Mesothelial cell of epicardium (in vitro differentiated cells): ENCODE measurements around the gene BIRC3. TPM values are rescaled to one million over a fixed set of nuclear protein-coding genes. Genes with fewer than 3 reads are reported as not detected.

ENCODE experiments used
- DNase-seq, 2 experiments: peaks; one replicate each; pipeline ENCODE4 v3.0.0; 2021; ENCODE audit warnings: low spot score in 2 of 2; ENCODE audit not compliant: unreplicated experiment in 2 of 2
- H3K27ac Mint-ChIP-seq: 2 replicates; pipeline ENCODE4 v1.8.0; 2021; ENCODE audit warnings: mixed read lengths
- H3K27me3 Mint-ChIP-seq: 2 replicates; pipeline ENCODE4 v1.8.0; 2021; ENCODE audit warnings: low read depth, mixed read lengths
- H3K36me3 Mint-ChIP-seq: 2 replicates; pipeline ENCODE4 v1.8.0; 2021; ENCODE audit warnings: mixed read lengths
- H3K4me1 Mint-ChIP-seq: 2 replicates; pipeline ENCODE4 v1.8.0; 2021; ENCODE audit warnings: mixed read lengths
- H3K4me3 Mint-ChIP-seq: 2 replicates; pipeline ENCODE4 v1.8.0; 2021; ENCODE audit warnings: mild to moderate bottlenecking, moderate library complexity, mixed read lengths
- H3K9me3 Mint-ChIP-seq: 2 replicates; pipeline ENCODE4 v1.8.0; 2021; ENCODE audit warnings: mixed read lengths
- total RNA-seq: library from RNA; stranded (reverse); gene quantifications from 3 replicates; pipeline ENCODE4 v1.2.1, GENCODE V29; 2021
- TF ChIP-seq, protein P1 (sequence below): fragments of 200-600 bp; sonication (generic); IDR thresholded peaks from one replicate; pipeline ENCODE4 v1.5.0; 2021; ENCODE audit warnings: antibody characterized with exemption; ENCODE audit not compliant: unreplicated experiment

Gene BIRC3
- total RNA-seq, 1 donor from 2014 or later: 1.4 TPM

GRCh38 chr11:102280245-102280833 lies 36.9 kb upstream of the BIRC3 start:
- TF ChIP-seq, protein P1, sequence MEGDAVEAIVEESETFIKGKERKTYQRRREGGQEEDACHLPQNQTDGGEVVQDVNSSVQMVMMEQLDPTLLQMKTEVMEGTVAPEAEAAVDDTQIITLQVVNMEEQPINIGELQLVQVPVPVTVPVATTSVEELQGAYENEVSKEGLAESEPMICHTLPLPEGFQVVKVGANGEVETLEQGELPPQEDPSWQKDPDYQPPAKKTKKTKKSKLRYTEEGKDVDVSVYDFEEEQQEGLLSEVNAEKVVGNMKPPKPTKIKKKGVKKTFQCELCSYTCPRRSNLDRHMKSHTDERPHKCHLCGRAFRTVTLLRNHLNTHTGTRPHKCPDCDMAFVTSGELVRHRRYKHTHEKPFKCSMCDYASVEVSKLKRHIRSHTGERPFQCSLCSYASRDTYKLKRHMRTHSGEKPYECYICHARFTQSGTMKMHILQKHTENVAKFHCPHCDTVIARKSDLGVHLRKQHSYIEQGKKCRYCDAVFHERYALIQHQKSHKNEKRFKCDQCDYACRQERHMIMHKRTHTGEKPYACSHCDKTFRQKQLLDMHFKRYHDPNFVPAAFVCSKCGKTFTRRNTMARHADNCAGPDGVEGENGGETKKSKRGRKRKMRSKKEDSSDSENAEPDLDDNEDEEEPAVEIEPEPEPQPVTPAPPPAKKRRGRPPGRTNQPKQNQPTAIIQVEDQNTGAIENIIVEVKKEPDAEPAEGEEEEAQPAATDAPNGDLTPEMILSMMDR: no peak
- no peak overlapping the region for H3K4me3 Mint-ChIP-seq
- H3K36me3 Mint-ChIP-seq: no peaks in the 10 kb centered on the region
- H3K9me3 Mint-ChIP-seq: no peaks in the 10 kb centered on the region
- no peaks in the 10 kb centered on the region for H3K27me3 Mint-ChIP-seq
- H3K4me1 Mint-ChIP-seq: peaks cover 40% of the 10 kb centered on the region
- no peak for DNase-seq
- H3K27ac Mint-ChIP-seq: peak overlapping the region; percentile 85

DNA sequence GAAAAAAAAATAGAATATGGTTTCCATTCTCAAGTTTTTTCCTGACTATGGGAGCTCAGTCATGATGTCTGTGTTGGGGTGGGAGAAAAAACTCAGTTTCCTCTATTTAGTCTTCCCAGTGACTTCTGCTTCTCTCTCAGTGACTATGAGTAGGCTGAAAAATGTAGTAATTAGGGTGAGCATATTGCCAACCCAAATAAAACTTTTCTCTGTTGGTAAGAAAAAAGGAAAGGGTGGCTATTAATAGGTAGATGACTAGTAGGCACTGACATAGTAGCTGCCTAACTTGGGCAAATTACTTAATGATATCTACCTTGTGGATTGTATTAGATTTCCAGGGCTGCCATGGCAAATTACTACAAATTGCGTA lies 34.2 kb upstream of the BIRC3 start:
- Mint-ChIP-seq H3K4me3 (no peak overlapping the region), H3K36me3 (no peaks in the 10 kb centered on the region), H3K4me1 (peaks cover 33% of the 10 kb centered on the region), H3K27ac (no peak overlapping the region), H3K9me3 (no peaks in the 10 kb centered on the region), H3K27me3 (no peaks in the 10 kb centered on the region)
- TF ChIP-seq, protein P1: no peak
- DNase-seq: no peak

GRCh38 chr11:102284008-102284407 lies 33.3 kb upstream of the BIRC3 start:
- no peak for DNase-seq
- Mint-ChIP-seq H3K36me3 (no peaks in the 10 kb centered on the region), H3K27ac (no peak overlapping the region), H3K4me3 (no peak overlapping the region), H3K27me3 (no peaks in the 10 kb centered on the region), H3K9me3 (no peaks in the 10 kb centered on the region), H3K4me1 (peaks cover 39% of the 10 kb centered on the region)
- TF ChIP-seq, protein P1: no peak

GRCh38 chr11:102286292-102286691 lies 31.0 kb upstream of the BIRC3 start:
- Mint-ChIP-seq H3K4me3 (no peak overlapping the region), H3K27ac (peak overlapping the region; percentile 78)

GRCh38 chr11:102287964-102288724 lies 29.1 kb upstream of the BIRC3 start:
- H3K27me3 Mint-ChIP-seq: no peaks in the 10 kb centered on the region
- peaks cover 36% of the 10 kb centered on the region for H3K4me1 Mint-ChIP-seq
- H3K27ac Mint-ChIP-seq: peak overlapping the region; percentile 71
- peak overlapping the region; percentile 25 for H3K4me3 Mint-ChIP-seq
- H3K36me3 Mint-ChIP-seq: no peaks in the 10 kb centered on the region
- no peaks in the 10 kb centered on the region for H3K9me3 Mint-ChIP-seq
- TF ChIP-seq, protein P1: peak; percentile 80
- no peak for DNase-seq

More at GRCh38 chr11:102286292-102286691, 31.0 kb upstream of the BIRC3 start:
- Mint-ChIP-seq H3K9me3 (no peaks in the 10 kb centered on the region), H3K4me1 (peaks cover 33% of the 10 kb centered on the region), H3K27me3 (no peaks in the 10 kb centered on the region), H3K36me3 (no peaks in the 10 kb centered on the region)
- TF ChIP-seq, protein P1: no peak
- no peak for DNase-seq
